ENCODE data around the gene ASPN. TPM values are rescaled to one million over a fixed set of nuclear protein-coding genes. Genes with fewer than 3 reads are reported as not detected.

The ASPN gene
- total RNA-seq, 1 donor from 2014 or later: not detected

DNA sequence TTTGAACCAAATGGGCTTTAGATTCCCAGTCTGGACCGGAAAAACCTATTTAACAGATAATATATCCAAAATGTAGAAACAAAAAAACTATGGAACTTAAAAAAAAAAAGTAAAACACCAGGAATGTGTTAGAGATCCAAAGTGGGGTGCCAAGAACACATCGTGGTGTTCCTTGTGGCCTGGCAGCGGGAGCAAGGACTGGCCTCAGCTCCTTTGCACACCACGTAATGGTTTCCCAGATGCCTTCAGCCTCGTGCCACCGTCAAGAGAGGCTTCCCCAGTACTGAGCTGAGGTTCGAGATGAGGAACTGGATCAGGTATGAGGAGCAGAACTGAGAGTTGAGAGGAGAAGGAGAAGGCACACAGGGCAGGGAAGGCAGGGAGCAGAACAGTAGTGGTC, 3.5 kb downstream of the ASPN start:
- Mint-ChIP-seq H3K4me3 (ENCODE audit: unreplicated experiment) (no peak overlapping the region), H3K4me1 (ENCODE audit: unreplicated experiment) (peaks cover 7% of the 10 kb centered on the region), H3K27ac (ENCODE audit: unreplicated experiment) (no peak overlapping the region), H3K9me3 (ENCODE audit: unreplicated experiment) (no peaks in the 10 kb centered on the region), H3K27me3 (ENCODE audit: unreplicated experiment) (no peaks in the 10 kb centered on the region), H3K36me3 (ENCODE audit: low read depth, unreplicated experiment) (no peaks in the 10 kb centered on the region)
- no peak for DNase-seq (ENCODE audit: low spot score)
- TF ChIP-seq, protein P1, sequence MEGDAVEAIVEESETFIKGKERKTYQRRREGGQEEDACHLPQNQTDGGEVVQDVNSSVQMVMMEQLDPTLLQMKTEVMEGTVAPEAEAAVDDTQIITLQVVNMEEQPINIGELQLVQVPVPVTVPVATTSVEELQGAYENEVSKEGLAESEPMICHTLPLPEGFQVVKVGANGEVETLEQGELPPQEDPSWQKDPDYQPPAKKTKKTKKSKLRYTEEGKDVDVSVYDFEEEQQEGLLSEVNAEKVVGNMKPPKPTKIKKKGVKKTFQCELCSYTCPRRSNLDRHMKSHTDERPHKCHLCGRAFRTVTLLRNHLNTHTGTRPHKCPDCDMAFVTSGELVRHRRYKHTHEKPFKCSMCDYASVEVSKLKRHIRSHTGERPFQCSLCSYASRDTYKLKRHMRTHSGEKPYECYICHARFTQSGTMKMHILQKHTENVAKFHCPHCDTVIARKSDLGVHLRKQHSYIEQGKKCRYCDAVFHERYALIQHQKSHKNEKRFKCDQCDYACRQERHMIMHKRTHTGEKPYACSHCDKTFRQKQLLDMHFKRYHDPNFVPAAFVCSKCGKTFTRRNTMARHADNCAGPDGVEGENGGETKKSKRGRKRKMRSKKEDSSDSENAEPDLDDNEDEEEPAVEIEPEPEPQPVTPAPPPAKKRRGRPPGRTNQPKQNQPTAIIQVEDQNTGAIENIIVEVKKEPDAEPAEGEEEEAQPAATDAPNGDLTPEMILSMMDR (IDR thresholded peaks at IDR 0.05; ENCODE audit: unreplicated experiment): no peak

DNA sequence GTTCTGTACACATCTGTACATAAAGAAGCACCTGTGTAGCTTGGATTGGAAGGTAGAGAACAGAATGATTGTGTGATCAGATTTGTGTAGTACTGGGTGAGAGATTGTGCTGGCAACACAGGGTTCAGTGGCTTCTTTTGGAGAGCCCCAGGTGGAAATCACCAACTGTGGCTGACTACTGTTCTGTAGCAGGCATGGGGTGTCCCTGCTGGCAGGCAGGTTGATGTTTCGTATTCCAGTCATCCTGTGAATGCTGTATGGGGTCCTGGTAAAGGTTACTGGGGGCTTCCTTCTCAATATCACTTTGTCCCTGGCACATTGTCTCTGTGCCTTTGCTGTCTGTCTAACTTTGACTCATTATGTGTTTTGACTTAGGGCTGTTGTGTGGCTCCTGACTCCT, 5.3 kb downstream of the ASPN start:
- H3K9me3 Mint-ChIP-seq (ENCODE audit: unreplicated experiment): no peaks in the 10 kb centered on the region
- H3K4me1 Mint-ChIP-seq (ENCODE audit: unreplicated experiment): peaks cover 7% of the 10 kb centered on the region
- H3K27ac Mint-ChIP-seq (ENCODE audit: unreplicated experiment): no peak overlapping the region
- DNase-seq (ENCODE audit: low spot score): no peak
- no peak overlapping the region for H3K4me3 Mint-ChIP-seq (ENCODE audit: unreplicated experiment)
- TF ChIP-seq, protein P1 (IDR thresholded peaks at IDR 0.05; ENCODE audit: unreplicated experiment): no peak
- H3K27me3 Mint-ChIP-seq (ENCODE audit: unreplicated experiment): no peaks in the 10 kb centered on the region
- no peaks in the 10 kb centered on the region for H3K36me3 Mint-ChIP-seq (ENCODE audit: low read depth, unreplicated experiment)

DNA sequence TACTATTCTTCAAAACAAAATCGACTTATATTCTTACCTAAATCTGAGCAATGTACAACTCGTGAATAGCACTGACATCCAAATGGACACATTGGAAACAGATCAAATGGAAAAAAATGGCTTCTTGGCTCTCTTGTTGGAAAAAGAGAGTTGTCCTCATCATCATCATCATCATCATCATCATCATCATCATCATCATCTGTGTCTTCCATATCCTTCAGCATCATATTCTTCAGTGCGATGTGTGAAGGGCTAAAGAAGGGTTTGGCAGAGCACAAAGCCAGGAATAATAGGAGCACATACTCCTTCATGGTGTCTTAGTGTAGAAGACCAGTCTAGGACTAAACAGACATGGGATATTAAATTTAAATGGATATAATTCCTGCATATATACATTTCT, 7.7 kb downstream of the ASPN start:
- DNase-seq (ENCODE audit: low spot score): no peak
- Mint-ChIP-seq H3K4me3 (ENCODE audit: unreplicated experiment) (no peak overlapping the region), H3K27me3 (ENCODE audit: unreplicated experiment) (no peaks in the 10 kb centered on the region), H3K27ac (ENCODE audit: unreplicated experiment) (no peak overlapping the region), H3K36me3 (ENCODE audit: low read depth, unreplicated experiment) (no peaks in the 10 kb centered on the region), H3K9me3 (ENCODE audit: unreplicated experiment) (no peaks in the 10 kb centered on the region), H3K4me1 (ENCODE audit: unreplicated experiment) (no peaks in the 10 kb centered on the region)
- TF ChIP-seq, protein P1 (IDR thresholded peaks at IDR 0.05; ENCODE audit: unreplicated experiment): no peak

- no peak for DNase-seq (ENCODE audit: low spot score)
- no peak overlapping the region for H3K4me3 Mint-ChIP-seq (ENCODE audit: unreplicated experiment)
- TF ChIP-seq, protein P1 (IDR thresholded peaks at IDR 0.05; ENCODE audit: unreplicated experiment): no peak
- H3K36me3 Mint-ChIP-seq (ENCODE audit: low read depth, unreplicated experiment): no peaks in the 10 kb centered on the region
- H3K9me3 Mint-ChIP-seq (ENCODE audit: unreplicated experiment): no peaks in the 10 kb centered on the region
- H3K4me1 Mint-ChIP-seq (ENCODE audit: unreplicated experiment): no peaks in the 10 kb centered on the region
- H3K27ac Mint-ChIP-seq (ENCODE audit: unreplicated experiment): no peak overlapping the region
- H3K27me3 Mint-ChIP-seq (ENCODE audit: unreplicated experiment): no peaks in the 10 kb centered on the region
Measured at GRCh38 chr9:92468206-92468605, 14.1 kb downstream of the ASPN start.

DNA sequence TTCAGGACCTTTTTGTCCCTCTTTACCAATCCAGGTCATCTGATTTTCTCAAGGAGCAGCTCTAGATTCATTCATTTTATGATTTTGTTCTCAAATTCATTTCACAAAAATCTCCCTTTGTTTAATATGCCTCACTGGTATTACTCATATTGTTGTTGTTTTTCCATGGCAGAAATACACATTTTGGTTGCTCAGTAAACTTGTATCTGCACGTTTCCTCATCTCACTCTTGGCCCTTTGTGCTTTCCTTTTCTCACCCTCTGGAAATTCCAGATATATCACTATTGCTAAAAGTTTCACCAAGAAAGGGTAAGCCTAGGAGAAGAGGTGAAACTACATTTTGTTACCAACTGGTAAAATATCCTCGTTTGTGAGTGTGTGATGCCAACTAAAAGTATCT, 14.8 kb downstream of the ASPN start:
- H3K9me3 Mint-ChIP-seq (ENCODE audit: unreplicated experiment): no peaks in the 10 kb centered on the region
- H3K4me1 Mint-ChIP-seq (ENCODE audit: unreplicated experiment): no peaks in the 10 kb centered on the region
- H3K27ac Mint-ChIP-seq (ENCODE audit: unreplicated experiment): no peak overlapping the region
- H3K36me3 Mint-ChIP-seq (ENCODE audit: low read depth, unreplicated experiment): no peaks in the 10 kb centered on the region
- TF ChIP-seq, protein P1 (IDR thresholded peaks at IDR 0.05; ENCODE audit: unreplicated experiment): no peak
- no peaks in the 10 kb centered on the region for H3K27me3 Mint-ChIP-seq (ENCODE audit: unreplicated experiment)
- no peak for DNase-seq (ENCODE audit: low spot score)
- H3K4me3 Mint-ChIP-seq (ENCODE audit: unreplicated experiment): no peak overlapping the region
